RWPE1 (cell line): ENCODE data around the gene NT5DC4.

Experiments
- CTCF ChIA-PET: fragments of 350-600 bp; sonication (Branson Sonifier 250); formaldehyde crosslinking; extraction: SDS; loops from one replicate; lab custom pipeline; 2021; lab: Yijun Ruan, JAX
- POLR2A ChIA-PET: fragments of 400-600 bp; formaldehyde crosslinking; extraction: SDS; loops from one replicate; lab custom pipeline; 2020; ENCODE audit warnings: antibody characterized with exemption; ENCODE audit not compliant: low non-redundant PET; lab: Yijun Ruan, JAX
- DNase-seq: peaks from one replicate; pipeline ENCODE4 v3.0.0; 2012; ENCODE audit warnings: low spot score
- H3K27ac ChIP-seq: fragments of 450-650 bp; 2 replicates; pipeline ENCODE4 v1.5.1; 2017
- CTCF ChIP-seq: fragments of 450-650 bp; conservative IDR thresholded peaks from 2 replicates; pipeline ENCODE4 v1.5.1; 2017; ENCODE audit warnings: low read depth, mild to moderate bottlenecking

The NT5DC4 gene

GRCh38 chr2:112772911-112773475, 52.2 kb downstream of the NT5DC4 start:
- ChIA-PET POLR2A (interaction anchor here (0.6 to 1.0 kb wide), 2 partner anchors 11 to 171 kb away, joined by 3 to 5 read pairs; no protein-coding TSS in a partner anchor), CTCF (interaction anchor here (0.5 to 1.2 kb wide), 4 partner anchors 58 to 884 kb away, joined by 3 to 5 read pairs (median 4); no protein-coding TSS in a partner anchor)

GRCh38 chr2:112773556-112773955, 52.7 kb downstream of the NT5DC4 start:
- ChIA-PET POLR2A (interaction anchor here (0.6 to 1.0 kb wide), 2 partner anchors 10 to 172 kb away, joined by 3 to 5 read pairs; no protein-coding TSS in a partner anchor), CTCF (interaction anchor here (0.6 to 1.2 kb wide), 2 partner anchors 11 to 111 kb away, joined by 4 read pairs; partner anchors contain the start of gene IL1A)
- peak overlapping the region; percentile 43; the same call in 1 of the 2 replicates for H3K27ac ChIP-seq
- DNase-seq, result no peak
- TF ChIP-seq CTCF, result no peak

More at GRCh38 chr2:112772911-112773475, 52.2 kb downstream of the NT5DC4 start:
- no peak for DNase-seq
- TF ChIP-seq CTCF, result no peak
- H3K27ac ChIP-seq, result peak overlapping the region; percentile 43; the same call in 1 of the 2 replicates

GRCh38 chr2:112774536-112775285, 53.9 kb downstream of the NT5DC4 start:
- ChIA-PET CTCF (interaction anchor here (1.1 kb wide), 1 partner anchor 111 kb away, joined by 4 read pairs; no protein-coding TSS in a partner anchor), POLR2A (no interaction called here)
- no peak overlapping the region for H3K27ac ChIP-seq
- no peak for TF ChIP-seq CTCF
- DNase-seq, result no peak

GRCh38 chr2:112776113-112776512, 55.3 kb downstream of the NT5DC4 start:
- ChIA-PET POLR2A (no interaction called here), CTCF (interaction anchor here (0.6 to 1.1 kb wide), 2 partner anchors 38 to 109 kb away, joined by 4 read pairs; no protein-coding TSS in a partner anchor)
- DNase-seq, result no peak
- no peak for TF ChIP-seq CTCF
- no peak overlapping the region for H3K27ac ChIP-seq

GRCh38 chr2:112777036-112777435, 56.2 kb downstream of the NT5DC4 start:
- no peak for DNase-seq
- ChIA-PET POLR2A (no interaction called here), CTCF (interaction anchor here (0.9 kb wide), 1 partner anchor 108 kb away, joined by 3 read pairs; no protein-coding TSS in a partner anchor)
- peak overlapping the region; percentile 50; the same call in 1 of the 2 replicates for H3K27ac ChIP-seq
- TF ChIP-seq CTCF, result no peak

GRCh38 chr2:112779598-112779997, 58.8 kb downstream of the NT5DC4 start:
- CTCF ChIA-PET, result no interaction called here
- POLR2A ChIA-PET, result no interaction called here
- H3K27ac ChIP-seq, result no peak overlapping the region
- no peak for TF ChIP-seq CTCF
- no peak for DNase-seq
